Effector CD4-positive, alpha-beta T cell (primary cell): ENCODE measurements around the gene DCLK1.

Experiments used
- DNase-seq: peaks from one replicate; pipeline ENCODE4 v3.0.0-alpha.2; 2020

Gene DCLK1

GRCh38 chr13:35780613-35781012 lies 350.6 kb downstream of the DCLK1 start:
- DNase-seq = no peak

DNA sequence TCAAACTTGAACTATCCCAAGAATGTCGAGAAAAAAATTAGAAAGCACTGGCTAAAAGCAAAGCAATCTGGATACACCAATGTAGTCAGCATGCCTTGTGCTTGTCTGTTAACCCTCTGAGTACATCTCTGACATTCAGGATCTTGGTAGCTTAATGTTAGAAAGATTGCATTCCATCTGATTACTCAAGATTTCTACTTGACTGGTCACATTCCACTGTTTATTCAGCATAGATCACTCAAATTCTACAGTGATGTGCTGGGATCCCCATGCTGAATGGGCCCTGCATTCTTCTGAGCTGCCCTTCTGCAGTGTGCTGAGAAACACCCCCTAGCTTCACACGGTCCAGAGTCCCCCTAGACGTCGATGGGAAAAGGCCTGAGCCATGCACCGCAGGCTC lies 359.3 kb downstream of the DCLK1 start:
- no peak for DNase-seq

- DNase-seq = no peak
These were observed 360.4 kb downstream of the DCLK1 start for GRCh38 chr13:35770756-35771297.

GRCh38 chr13:35769812-35770211 lies 361.4 kb downstream of the DCLK1 start:
- DNase-seq = no peak

DNA sequence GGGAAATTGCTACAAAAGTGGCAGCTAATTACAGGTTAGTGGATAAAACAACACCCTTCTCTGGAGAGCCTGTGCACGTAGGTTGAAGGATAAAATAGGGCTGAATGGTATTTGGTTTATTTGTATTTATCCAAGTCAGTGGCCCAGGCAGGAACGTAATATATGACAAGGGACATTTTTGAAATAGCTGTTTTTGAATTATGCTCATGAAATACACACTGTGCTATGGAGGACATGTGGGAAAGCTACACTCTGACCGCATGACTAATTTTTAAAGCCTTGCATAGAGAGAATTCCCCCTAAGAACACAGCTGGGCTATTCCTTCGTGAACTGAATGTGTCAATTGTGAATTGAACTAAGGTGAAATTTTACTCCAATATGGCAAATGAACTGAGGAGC lies 362.6 kb downstream of the DCLK1 start:
- no peak for DNase-seq

GRCh38 chr13:35768073-35768472 lies 363.1 kb downstream of the DCLK1 start:
- DNase-seq = no peak

- no peak for DNase-seq
These were observed 363.8 kb downstream of the DCLK1 start for GRCh38 chr13:35767256-35767976.

DNA sequence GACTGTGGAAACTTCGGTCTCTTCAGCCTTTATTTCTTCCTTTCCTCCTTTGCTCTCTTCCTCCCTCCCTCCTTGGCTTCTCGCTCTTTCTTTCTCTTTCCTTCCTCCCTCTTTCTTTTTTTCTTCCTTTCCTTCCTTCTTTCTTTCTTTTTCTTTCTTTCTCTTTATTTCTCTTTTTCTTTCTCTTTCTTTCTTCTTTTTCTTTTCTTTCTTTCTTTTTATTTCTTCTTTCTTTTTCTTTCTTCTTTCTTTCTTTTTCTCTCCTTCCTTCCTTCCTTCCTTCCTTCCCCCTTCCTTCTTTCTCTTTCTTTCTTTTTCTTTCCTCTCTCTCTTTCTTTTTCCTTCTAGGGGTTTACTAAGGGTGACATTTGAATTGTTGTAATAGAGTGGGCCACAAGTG lies 364.5 kb downstream of the DCLK1 start:
- no peak for DNase-seq

- DNase-seq = no peak
These were observed 365.2 kb downstream of the DCLK1 start for GRCh38 chr13:35765941-35766340.

DNA sequence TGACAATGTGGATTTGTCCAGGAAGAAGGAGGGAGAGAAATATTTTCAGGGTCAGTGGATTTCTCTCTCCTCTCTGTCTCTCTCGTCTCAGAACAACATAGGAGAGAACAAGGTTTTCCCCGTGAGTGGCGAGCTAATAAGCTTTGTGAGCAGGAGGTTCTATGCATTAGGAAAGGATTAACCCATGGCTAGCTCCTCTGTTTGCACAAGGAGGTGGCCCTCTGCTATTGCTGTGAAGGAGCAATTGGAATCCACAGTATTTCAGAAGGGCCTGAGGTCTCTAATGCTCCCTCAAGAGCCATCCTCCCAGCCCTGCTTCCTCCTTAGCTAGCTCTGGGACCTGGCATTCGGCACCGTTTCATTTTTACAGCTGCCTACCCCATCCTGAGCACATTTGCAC lies 365.8 kb downstream of the DCLK1 start:
- DNase-seq = no peak

DNA sequence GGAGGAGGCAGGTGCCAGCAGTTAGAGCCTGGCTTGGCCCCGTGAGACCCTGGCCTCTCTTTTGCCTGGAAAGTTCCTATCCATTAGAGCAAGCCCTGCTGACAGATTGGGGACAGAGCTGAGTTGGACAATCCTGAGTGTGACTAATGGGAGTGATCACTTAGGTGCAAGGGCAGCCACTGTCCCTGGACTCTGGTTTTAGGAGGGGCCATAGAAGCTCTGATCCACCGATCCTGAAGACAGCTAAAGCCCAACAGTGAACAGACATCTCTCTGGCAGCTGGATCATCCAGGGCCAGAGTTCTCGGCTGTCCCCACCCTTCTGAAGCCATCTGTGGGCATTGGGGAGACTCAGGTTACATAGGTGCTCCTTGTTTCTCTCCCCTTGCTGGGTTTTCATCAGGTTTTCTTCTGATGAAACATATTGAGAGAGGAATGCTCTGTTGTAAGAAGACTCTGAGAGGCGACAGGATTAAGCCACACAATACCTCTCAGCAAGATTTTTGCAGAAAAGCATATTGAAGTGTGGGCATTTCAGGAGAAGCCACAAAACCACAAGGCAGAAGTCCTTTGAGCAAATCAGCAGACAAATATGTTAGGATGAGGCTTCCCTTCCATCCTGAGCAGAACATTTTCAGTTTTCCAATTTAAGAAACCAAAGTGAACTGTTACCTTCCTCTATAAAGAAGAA lies 366.7 kb downstream of the DCLK1 start:
- DNase-seq = no peak

GRCh38 chr13:35763782-35764123 lies 367.4 kb downstream of the DCLK1 start:
- no peak for DNase-seq

DNA sequence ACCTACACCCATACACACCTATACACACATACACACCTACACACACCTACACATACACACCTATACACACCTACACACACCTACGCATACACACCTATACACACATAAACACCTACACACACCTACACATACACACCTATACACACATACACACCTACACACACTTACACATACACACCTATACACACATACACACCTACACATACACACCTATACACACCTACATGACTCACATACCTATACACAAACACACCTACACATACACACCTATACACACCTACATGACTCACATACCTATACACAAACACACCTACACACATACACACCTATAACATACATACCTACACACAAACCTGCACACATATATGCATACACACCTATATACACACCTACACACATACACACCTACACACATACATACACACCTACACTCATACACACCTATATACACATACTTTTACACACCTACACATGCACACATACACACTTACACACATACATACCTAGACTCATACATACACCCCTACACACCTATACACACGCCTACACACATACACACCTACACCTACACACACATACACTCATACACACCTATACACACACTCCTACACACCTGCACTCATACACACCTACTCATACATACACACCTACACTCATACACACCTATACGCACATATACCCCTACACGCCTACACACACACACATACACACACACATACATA lies 368.0 kb downstream of the DCLK1 start:
- DNase-seq = no peak

DNA sequence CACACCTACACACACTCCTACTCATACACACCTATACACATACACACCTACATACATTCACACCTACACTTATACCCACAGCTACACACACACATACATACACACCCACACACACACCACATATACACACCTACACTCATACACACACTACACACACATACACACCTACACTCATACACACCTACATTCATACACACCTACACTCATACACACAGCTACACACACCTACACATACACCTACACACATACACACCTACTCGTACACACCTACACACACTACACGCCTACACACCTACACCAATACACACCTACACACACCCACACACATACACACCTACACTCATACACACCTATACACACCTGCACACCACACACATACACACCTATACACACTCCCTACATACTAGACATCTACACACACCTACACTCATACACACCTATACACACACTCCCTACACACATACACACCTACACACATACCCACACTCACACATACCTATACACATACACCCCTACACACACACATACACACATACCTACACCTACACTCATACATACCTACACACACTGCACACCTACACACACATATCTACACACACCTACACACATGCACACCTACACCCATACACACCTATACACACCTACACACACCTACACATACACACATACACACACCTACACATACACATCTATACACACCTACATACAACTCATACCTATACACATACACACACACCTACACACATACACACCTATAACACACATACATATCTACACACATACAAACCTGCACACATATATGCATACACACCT lies 369.5 kb downstream of the DCLK1 start:
- DNase-seq = no peak

GRCh38 chr13:35760735-35761281 lies 370.4 kb downstream of the DCLK1 start:
- DNase-seq = no peak

DNA sequence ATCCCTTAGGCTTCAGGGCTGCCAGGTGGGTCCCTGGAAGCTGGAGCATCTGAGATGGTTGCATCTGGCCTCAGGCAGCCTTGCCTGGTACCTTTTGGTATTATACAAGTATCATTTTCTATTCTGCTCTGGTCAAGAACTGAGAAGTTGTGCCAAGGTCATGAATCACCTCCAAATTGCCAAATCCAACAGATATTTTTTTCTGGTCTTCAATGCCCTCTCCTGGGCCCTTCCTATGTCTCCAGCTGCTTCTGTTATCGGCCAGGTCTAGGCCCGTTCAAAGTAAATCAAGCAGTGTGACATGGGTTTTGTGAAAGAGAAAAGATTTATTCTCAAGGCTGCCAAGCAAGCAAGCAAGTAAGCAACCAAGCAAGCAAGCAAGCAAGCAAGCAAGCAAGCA lies 383.6 kb downstream of the DCLK1 start:
- DNase-seq = no peak

DNA sequence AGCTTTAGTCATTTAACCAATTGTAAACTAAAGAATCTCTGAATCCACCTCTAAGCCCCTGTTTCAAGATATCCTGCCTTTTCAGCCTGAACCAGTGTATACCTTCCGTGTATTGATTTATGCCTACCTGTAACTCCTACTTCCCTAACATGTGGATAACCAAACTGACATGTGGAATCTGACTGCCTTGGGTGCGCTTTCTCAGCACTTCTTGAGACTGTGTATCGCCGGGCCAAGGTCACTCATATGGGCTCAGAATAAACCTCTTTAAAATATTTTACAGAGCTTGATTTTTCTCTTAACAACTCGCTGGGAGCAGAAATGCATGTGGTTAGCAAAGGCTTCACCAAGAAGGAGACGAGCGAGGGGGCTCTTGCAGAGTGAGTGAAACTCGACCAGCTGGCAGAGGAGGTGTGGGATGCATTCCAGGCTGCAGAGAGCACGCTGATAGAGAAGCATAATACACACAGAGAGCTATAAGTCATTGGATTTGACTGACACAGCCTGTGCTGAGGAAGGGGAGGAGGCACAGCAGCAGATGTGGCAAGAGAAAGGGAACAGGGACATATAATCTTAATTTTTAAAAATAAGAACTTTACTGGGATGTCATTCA lies 386.5 kb downstream of the DCLK1 start:
- no peak for DNase-seq

DNA sequence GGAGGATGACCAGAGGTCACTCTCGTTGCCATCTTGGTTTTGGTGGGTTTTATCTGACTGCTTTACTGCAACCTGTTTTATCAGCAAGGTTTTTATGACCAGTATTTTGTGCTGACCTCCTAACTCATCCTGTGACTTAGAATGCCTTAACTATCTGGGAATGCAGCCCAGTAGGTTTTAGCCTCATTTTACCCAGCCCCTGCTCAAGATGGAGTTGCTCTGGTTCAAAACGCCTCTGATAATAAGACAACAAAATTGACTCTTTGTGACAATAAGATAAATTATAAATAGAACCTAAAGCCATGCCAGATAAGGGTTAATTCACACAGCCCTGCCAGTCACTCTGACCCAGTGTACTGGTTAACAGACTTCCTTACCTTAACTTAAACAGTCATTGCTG lies 387.0 kb downstream of the DCLK1 start:
- no peak for DNase-seq

DNA sequence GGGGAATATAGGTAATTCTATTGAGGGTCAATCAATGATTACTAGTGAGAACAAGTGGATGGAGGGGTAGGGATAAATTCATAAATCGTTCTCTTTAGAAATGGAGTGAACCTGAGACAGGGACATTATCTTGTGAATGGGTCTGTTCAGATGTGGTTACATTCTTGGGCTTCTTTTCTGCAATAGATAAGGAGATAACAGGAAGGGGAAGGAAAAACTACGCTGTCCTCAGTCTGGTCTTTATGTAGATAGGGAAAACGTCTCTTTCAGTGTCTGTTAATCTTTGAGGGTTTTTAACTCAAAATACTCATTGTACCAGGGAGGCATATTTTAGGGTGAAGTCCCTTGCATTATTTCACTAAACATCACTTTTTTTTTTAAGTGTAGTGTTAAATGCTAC lies 388.0 kb downstream of the DCLK1 start:
- DNase-seq = no peak

- DNase-seq = no peak
These were observed 389.5 kb downstream of the DCLK1 start for GRCh38 chr13:35741657-35742056.

DNA sequence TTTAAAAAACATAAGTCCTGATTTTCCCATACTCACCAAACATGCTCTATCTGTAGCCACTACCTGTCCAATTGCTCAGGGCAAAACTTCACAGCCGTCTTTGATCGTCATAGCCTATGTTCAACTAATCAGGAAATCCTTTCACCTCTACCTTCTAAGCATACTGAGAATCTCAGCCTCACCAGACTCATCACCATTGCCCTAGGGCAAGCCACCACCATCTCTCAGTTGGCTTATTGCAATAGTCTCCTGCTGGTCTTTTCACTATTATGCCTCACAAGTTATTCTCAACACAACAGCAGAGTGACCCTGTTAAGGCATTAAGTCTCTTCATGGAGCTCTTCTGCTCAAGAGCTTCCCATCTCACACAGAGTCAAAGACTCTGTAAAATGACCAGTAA lies 394.3 kb downstream of the DCLK1 start:
- DNase-seq = no peak

- DNase-seq = no peak
These were observed 397.4 kb downstream of the DCLK1 start for GRCh38 chr13:35733827-35734226.
